Endothelial cell of hepatic sinusoid (primary cell): ENCODE results near the gene AFAP1L1.

Source experiments
- in situ Hi-C: cut with HindIII; loops from 2 replicates; pipeline ENCODE4 v1.10.0; 2017; ENCODE audit warnings: low sequenced_read_pairs

Gene AFAP1L1

DNA sequence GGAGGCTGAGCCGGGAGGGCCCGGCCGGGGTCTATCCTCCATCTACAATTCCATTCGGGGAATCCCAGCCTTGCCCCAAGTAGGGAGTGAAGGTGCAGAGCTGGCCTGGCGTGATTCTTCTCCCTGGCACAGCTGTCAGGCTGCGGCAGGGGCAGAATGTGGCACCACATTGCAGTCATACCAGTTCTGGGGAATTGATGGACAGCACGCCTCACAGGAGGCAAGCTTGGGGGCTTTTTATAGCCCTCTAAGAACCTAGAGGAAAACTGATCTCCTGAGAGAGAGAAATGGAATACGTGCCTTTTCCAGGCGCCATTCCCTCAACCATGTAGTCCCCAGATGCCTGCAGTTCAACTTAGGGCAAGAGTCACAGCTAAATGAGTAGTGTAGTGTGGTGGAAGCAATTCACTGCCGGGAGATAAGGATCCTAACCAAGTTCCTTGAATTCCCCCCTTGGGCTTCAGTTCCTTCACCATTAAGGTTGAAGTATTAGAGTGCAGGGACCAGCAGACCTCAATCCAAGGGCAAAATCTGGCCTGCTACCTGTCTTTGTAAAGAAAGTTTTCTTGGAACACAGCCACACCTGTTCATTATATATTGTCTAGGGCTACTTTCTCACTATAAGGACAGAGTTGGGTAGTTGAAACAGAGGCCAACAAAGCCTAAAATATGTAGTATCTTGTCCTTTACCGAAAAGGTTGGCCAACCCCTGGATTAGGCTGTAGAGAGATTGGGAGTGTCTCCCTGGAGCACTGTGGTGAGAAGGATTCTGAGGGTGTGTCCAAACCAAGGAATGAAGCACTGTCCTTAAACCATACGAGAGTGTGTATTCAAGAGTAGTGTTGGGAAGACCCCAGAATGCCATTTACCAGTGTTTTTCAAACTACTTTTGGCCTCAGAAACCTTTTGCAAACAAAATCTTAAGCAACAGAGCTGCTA is 10.6 kb downstream of the AFAP1L1 start:
- in situ Hi-C loops = no loop called here

- in situ Hi-C loops = no loop called here
Observed at GRCh38 chr5:149282966-149283332, 11.3 kb downstream of the AFAP1L1 start.

DNA sequence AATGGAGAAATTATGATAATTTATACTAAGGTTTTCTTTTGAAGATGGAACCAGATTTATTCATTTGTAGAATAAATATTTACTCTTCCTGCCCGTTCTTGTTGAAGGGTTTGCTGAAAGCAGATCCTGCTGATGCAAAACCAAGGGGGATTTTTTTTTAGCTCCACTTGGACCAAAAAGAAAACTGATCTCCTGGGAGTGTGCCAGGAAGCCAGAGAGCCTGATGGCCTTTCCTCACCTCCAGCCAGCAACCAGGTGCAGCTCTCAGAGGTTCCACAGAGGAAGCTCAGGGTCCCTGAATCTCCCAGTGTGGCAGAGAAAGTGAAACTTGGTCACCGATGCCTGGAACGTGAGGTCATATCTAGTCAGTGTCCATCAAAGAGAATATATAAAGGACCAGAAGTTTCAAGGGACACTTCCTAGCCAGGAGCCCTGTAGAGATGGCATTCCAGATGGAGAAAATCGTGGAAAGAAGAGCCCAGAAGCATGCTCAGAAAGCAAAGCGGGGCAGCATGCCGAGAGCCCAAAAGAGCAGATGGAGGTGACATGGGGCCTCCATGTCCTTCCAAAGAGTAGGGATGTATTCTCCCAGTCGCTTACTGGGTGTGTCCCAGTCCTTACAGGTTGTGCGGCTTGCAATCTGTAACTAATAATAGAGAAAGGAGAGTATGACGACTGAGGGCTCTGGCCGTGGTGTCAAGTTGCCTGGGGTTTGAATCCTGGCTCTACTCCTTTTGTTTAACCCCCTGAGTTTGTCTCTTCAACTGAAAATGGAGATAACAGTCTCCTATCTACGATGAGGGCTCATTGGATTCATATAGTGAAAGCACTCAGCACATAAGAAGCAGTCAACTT is 12.2 kb downstream of the AFAP1L1 start:
- in situ Hi-C loops = no loop called here

DNA sequence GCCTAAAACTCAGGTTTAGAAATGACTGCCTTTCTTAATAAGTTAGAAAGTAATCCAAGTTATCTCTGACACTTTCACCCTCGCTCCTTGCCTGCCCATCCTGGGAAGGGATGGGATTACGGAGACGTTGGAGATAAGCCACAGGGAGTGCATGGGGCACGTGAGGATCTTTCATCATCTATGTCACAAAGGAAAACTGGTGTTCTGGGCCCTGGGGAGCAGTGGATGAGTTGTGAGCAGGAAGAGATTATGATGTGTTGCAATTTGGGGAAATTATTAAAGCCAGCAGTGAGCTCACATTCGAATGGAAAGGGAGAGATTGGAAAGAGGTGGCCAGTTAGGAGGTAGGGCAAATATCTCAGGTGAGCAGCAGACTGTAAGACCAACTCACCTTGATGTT is 12.8 kb downstream of the AFAP1L1 start:
- in situ Hi-C loops = no loop called here

- in situ Hi-C loops = no loop called here
Observed at GRCh38 chr5:149285153-149285552, 13.5 kb downstream of the AFAP1L1 start.

DNA sequence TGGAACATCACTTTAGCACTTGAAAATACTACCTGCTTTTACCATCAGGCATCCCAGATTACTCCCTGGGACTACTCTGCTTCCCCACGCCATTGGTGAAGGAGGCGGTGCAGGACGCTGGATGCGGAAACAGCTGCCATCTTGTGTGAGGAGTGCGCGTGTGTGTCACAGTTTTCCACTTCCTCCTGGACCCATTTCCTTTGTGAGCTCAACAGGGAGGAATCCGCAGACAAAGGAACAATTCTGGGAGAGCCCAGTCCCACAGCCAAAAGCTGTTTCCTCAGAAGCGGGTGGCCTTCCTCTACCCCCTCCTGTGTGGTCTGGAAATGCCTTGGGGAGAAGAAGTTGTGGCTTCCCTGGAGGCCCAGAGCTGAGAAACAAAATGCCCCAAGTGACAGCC is 16.8 kb downstream of the AFAP1L1 start:
- in situ Hi-C loops = no loop called here

DNA sequence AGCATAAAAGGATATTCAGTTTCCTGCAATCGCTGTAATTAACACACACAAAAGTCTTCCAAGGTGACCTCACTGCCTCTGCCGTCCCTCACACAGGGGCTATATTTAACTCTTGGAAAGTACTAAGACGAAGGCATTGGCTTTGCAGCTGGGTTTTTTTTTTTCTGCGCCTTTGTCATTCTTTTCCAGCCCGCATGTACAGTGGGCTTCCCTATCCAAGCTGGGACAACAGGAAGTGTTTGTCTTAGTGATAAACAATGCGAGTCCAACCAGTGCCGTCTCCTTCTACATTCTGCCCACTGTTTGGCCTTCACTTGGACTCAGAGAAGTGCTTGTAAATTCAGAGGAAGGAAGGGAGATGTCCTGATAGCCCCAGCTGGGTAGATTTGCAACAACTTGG is 17.6 kb downstream of the AFAP1L1 start:
- in situ Hi-C loops = no loop called here

DNA sequence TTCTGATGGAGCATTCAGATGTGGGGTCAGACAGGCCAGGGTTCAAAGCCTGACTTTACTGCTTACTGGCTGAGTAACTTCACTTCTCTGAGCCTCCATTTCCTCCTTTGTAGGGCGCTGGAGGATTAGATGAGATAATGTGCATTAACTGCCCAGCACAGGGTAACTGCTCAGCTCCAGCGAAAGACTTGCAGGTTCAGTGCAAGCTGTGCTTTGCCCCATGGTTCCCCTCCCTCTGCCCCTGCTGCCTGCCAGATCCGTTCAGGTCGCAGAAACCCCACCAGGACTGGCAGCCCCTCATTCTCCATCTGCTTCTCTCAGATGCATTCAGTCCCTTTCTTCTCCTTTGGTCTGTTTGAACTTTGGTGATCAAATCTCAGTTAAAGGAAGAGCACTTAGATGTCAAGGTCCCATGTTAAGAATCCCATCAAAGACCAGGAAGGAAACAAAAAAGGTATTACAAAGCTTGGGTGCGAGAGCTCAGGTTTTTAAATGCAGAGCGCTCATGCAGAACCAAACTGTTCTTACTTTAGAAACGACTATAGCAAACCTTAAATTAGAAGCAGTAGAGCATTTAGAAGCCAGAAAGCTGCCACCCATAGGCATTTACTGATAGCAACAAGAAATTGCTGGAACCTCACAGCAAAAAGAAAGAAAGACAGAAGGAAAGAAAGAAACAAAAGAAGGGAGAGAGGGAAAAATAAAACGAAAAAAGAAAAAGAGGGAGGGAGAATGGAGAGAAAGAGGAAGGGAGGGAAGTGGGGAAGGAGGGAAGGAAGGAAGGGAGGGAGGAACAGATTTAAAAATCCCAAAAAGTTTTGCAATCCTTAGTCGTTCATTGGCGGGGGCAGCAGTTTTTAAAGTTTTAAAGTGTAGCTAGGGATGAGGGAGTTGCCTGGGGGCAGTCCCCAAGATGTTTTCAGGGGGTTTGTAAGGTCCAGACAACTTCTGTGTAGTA is 23.5 kb downstream of the AFAP1L1 start:
- in situ Hi-C loops = no loop called here

GRCh38 chr5:149297340-149298025 is 25.8 kb downstream of the AFAP1L1 start:
- in situ Hi-C loops = no loop called here

- in situ Hi-C loops = no loop called here
Observed at GRCh38 chr5:149298163-149298562, 26.5 kb downstream of the AFAP1L1 start.

DNA sequence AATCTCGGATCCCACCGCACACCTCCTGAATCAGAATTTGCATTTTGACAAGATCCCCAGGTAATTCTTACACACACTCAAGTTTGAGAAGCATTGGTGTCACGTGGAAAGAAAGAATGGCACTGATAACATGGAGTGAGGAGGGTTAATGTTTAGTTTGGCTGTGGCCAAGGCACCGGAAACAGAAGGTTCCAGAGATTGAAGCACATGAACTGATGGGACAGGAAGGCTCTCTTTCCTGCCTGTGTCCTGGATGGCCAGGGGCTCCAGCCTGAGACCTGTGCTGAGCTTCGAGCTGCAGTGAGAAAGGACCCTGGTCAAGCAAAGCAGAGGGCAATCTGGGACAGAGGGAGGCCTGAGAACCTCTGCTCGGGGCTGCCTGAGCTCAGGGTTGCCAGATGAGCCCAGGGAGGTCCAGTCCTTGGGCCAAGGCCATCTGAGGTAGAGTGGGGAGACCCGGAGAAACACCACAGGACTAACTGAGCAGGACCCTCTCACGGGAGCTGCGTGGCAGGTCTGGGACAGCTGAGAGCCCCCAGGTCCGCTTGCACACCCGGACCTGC is 27.3 kb downstream of the AFAP1L1 start:
- in situ Hi-C loops = no loop called here

GRCh38 chr5:149299451-149300054 is 27.9 kb downstream of the AFAP1L1 start:
- in situ Hi-C loops = loop anchor here (5.0 kb wide), 1 partner anchor 38 kb away; no protein-coding TSS in a partner anchor

DNA sequence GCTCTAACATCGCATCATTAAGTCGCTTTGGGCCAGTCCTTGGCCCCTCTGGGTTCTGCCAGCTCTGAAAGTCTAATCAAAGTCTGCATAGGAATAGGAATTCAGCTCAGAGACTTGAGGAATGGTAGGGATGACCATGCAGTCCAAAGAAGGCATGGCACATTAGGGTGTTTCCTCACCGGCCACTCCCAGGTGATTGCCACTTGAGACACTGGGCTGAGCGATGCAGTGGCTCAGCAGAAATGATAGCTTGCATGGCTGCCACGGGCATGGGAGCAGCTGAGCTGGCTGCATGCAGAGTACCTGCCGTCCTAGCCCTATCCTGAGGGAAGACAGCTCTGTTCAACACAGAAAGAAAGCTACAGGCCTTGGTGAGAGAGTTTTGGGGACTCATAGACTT is 28.8 kb downstream of the AFAP1L1 start:
- in situ Hi-C loops = loop anchor here (5.0 kb wide), 1 partner anchor 37 kb away; no protein-coding TSS in a partner anchor

DNA sequence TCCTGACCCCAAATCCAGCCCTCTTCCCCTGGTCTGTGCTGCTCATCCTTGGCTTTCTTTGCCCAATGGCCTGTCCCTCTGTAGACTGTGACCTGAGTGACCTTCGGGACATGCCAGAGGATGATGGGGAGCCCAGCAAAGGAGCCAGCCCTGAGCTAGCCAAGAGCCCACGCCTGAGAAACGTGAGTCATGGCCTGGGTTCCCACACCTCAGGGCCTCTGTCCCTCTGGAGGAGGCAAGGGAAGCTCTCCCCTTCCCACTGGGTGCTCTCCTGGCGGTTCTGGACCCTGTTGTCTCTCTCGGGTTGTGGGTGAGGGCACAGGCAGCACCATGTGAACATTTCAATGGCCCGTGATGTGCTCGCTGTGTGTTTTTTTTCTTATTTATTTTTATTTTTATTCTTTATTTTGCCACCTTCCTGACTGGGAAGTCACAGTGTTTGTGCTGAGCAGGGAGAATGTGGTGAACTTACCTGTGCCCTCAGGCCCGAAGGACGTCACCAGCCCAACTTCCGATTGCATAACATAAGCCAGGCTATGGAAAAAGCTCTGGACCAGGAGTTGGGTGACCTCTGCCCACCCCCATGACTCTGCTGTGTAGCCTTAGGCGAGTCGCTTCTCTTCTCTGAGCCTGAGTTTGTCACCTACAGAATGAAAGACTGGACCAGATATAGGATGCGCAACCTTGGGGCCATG is 29.5 kb downstream of the AFAP1L1 start:
- in situ Hi-C loops = loop anchor here (5.0 kb wide), 1 partner anchor 36 kb away; no protein-coding TSS in a partner anchor

GRCh38 chr5:149301744-149302380 is 30.2 kb downstream of the AFAP1L1 start:
- in situ Hi-C loops = loop anchor here (5.0 kb wide), 1 partner anchor 35 kb away; no protein-coding TSS in a partner anchor

DNA sequence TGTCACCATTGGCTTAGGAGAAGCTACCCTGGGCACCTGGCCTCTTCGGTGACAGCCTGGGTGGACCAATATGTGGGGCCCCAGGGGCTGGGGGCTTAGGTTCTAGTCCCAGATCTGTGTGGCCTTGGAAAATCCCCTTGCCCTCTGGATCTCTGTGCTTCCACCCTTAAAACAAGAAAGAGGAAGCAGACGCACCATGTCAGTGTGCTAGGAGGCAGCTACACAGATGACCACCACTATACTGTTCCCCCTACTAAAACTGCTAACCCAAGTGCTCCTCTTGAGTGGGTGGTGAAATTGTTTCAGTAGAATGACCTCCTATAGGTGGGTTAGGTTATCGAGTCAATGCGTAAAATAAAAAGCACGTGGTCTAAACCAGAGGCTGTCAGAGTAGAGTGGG is 31.0 kb downstream of the AFAP1L1 start:
- in situ Hi-C loops = loop anchor here (5.0 kb wide), 1 partner anchor 35 kb away; no protein-coding TSS in a partner anchor

DNA sequence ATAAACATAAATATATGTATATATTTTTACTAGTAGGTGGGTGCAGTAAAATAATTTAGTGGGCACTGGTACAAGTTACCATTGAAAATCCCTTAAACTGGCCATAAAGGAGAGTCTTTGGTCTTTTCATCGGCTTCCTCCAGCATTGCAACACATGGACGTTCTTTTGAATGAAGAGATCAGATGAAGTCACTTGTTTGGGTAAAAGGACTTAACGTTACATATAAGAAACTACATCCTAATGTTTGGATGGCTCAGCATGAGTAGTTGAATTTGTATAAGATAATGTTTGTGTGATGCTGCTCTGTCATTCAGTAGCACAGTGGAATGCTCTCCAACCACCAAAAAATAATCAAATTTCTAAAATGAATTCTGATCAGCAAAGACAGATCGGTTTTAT is 31.6 kb downstream of the AFAP1L1 start:
- in situ Hi-C loops = loop anchor here (5.0 kb wide), 1 partner anchor 34 kb away; no protein-coding TSS in a partner anchor
